GOT3 (cell line): ENCODE results near the gene HLA-DRA.
"Not testable (repeated sequence)": the region's sequence is repeated elsewhere in the genome, so short reads cannot be mapped to it uniquely, and the experiment has no call there.

Experiments
- DNase-seq: peaks from one replicate; lab custom pipeline; 2025; ENCODE audit warnings: mixed read lengths; lab: John Stamatoyannopoulos, UW

HLA-DRA gene

GRCh38 chr6:32431142-32431541 lies 8.5 kb upstream of the HLA-DRA start:
- DNase-seq, result no peak

- no peak for DNase-seq
Observed at GRCh38 chr6:32432050-32432450, 7.6 kb upstream of the HLA-DRA start.

- DNase-seq, result not testable (repeated sequence)
Observed at GRCh38 chr6:32433950-32434349, 5.7 kb upstream of the HLA-DRA start.

- DNase-seq, result no peak
Observed at GRCh38 chr6:32436186-32436585, 3.5 kb upstream of the HLA-DRA start.

- DNase-seq, result no peak
Observed at GRCh38 chr6:32436995-32437836, 2.5 kb upstream of the HLA-DRA start.

- no peak for DNase-seq
Observed at GRCh38 chr6:32439139-32439538, 548 bp upstream of the HLA-DRA start.

- DNase-seq, result no peak
Observed at GRCh38 chr6:32442243-32442667, 2.6 kb downstream of the HLA-DRA start.

GRCh38 chr6:32442977-32443552 lies 3.4 kb downstream of the HLA-DRA start:
- DNase-seq, result no peak

- DNase-seq, result no peak
Observed at GRCh38 chr6:32444433-32444832, 4.7 kb downstream of the HLA-DRA start.

- DNase-seq, result no peak
Observed at GRCh38 chr6:32445321-32445854, 5.7 kb downstream of the HLA-DRA start.

GRCh38 chr6:32447932-32448331 lies 8.2 kb downstream of the HLA-DRA start:
- DNase-seq, result no peak

GRCh38 chr6:32449088-32449736 lies 9.5 kb downstream of the HLA-DRA start:
- DNase-seq, result no peak

GRCh38 chr6:32457054-32457453 lies 17.4 kb downstream of the HLA-DRA start:
- DNase-seq, result no peak

GRCh38 chr6:32459781-32460424 lies 20.2 kb downstream of the HLA-DRA start:
- DNase-seq, result no peak

GRCh38 chr6:32460528-32460927 lies 20.8 kb downstream of the HLA-DRA start:
- DNase-seq, result no peak

GRCh38 chr6:32461493-32461892 lies 21.8 kb downstream of the HLA-DRA start:
- no peak for DNase-seq

GRCh38 chr6:32462609-32463008 lies 22.9 kb downstream of the HLA-DRA start:
- DNase-seq, result no peak

GRCh38 chr6:32467743-32468503 lies 28.2 kb downstream of the HLA-DRA start:
- not testable (repeated sequence) for DNase-seq

- no peak for DNase-seq
Observed at GRCh38 chr6:32472781-32473375, 33.2 kb downstream of the HLA-DRA start.

GRCh38 chr6:32473376-32474348 lies 34.0 kb downstream of the HLA-DRA start:
- not testable (repeated sequence) for DNase-seq
